Measurements from ENCODE around the gene AK1.

GRCh38 chr9:127885508-127886281 is 8.2 kb upstream of the AK1 start:
- TF ChIP-seq USF2 (IDR thresholded peaks at IDR 0.05; ENCODE audit: borderline replicate concordance, low read depth, low read length) (no peak), CTCF (IDR thresholded peaks at IDR 0.05) (no peak), TAF1 (IDR thresholded peaks at IDR 0.05; ENCODE audit: borderline replicate concordance, low read depth, low read length) (no peak), SIN3A (IDR thresholded peaks at IDR 0.05; ENCODE audit: borderline replicate concordance, low read depth, low read length) (no peak), EP300 (IDR thresholded peaks at IDR 0.05; ENCODE audit: borderline replicate concordance in 1 of 2, low read depth in 1 of 2, low read length in 1 of 2) (no peak), GABPA (IDR thresholded peaks at IDR 0.05; ENCODE audit: low read depth) (no peak), RAD21 (IDR thresholded peaks at IDR 0.05; ENCODE audit: low read length) (no peak), JUND (IDR thresholded peaks at IDR 0.05) (no peak)
